ENCODE data around the gene RPL22L1.
"Not testable (repeated sequence)": the region's sequence is repeated elsewhere in the genome, so short reads cannot be mapped to it uniquely, and the experiment has no call there.

Gene RPL22L1

DNA sequence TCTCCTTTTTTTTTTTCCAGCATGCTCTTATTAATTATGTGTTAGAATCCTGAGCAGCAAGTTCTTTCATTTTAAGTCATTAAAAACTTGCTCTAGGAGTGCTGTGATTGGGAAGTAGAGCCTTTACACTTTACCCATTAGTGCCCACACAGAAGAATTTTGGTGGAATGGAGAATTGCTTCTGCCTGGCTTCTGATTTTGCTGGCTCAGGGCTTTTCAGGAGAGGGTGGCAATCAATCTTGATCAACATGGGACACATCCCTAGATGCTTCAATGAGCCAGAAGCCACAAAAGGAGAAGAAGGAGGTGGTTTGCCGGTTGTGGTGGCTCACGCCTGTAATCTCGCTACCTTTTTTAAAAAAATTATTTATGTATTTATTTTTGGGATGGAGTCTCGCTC, 39.4 kb downstream of the RPL22L1 start:
- TF ChIP-seq, protein P1, sequence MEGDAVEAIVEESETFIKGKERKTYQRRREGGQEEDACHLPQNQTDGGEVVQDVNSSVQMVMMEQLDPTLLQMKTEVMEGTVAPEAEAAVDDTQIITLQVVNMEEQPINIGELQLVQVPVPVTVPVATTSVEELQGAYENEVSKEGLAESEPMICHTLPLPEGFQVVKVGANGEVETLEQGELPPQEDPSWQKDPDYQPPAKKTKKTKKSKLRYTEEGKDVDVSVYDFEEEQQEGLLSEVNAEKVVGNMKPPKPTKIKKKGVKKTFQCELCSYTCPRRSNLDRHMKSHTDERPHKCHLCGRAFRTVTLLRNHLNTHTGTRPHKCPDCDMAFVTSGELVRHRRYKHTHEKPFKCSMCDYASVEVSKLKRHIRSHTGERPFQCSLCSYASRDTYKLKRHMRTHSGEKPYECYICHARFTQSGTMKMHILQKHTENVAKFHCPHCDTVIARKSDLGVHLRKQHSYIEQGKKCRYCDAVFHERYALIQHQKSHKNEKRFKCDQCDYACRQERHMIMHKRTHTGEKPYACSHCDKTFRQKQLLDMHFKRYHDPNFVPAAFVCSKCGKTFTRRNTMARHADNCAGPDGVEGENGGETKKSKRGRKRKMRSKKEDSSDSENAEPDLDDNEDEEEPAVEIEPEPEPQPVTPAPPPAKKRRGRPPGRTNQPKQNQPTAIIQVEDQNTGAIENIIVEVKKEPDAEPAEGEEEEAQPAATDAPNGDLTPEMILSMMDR (IDR thresholded peaks at IDR 0.05) = no peak
- Histone ChIP-seq H3K27me3 (peaks cover 0 to 5% of the 10 kb centered on the region in 2 donors), H3K4me3 (no peak overlapping the region), H3K9me3 (no peaks in the 10 kb centered on the region), H3K4me1 (no peaks in the 10 kb centered on the region), H3K36me3 (no peaks in the 10 kb centered on the region), H3K27ac (no peak overlapping the region)
- intact Hi-C loops (cut with DNase I; ENCODE audit: low total_unique reads) = no loop called here
- DNase-seq = no peak

DNA sequence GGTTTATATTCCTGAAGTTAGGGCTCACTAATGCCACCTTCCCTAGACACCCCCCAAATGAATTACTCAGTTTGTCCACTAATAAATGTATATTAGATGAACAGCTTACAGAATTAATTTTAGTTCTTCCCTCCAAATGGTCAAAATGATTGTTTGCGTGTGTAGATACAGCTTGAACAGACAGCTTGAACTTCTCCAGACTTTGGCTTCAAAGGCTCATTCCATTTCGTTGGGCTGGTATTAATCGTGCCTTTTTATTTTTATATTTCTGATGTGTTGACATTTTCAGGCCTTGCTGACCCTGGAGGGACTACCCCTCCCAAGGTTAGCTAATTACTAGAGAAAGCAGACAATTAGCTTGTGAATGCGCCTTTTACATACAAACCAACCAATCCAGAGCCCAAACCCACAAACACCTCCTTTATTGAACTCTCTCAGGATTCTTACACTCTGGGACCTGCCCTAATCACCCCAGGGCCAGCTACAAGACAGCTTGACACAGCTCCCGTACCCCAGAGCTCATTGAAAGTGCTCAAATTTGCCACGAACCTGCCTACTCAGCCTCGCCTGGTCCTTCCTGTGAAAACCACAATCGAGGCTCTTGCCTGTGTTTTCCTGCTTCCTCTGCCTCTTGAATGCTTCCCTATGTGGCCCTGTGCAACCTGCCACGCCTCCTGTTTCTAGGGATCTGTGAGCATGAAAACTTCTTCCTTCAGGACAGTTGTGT, 40.3 kb downstream of the RPL22L1 start:
- intact Hi-C loops (cut with DNase I; ENCODE audit: low total_unique reads) = no loop called here
- H3K9me3 ChIP-seq = no peaks in the 10 kb centered on the region
- H3K4me1 ChIP-seq = no peaks in the 10 kb centered on the region
- no peak for DNase-seq
- TF ChIP-seq, protein P1 (IDR thresholded peaks at IDR 0.05) = no peak
- no peaks in the 10 kb centered on the region for H3K36me3 ChIP-seq
- no peak overlapping the region for H3K27ac ChIP-seq
- peaks cover 0 to 5% of the 10 kb centered on the region in 2 donors for H3K27me3 ChIP-seq
- no peak overlapping the region for H3K4me3 ChIP-seq

DNA sequence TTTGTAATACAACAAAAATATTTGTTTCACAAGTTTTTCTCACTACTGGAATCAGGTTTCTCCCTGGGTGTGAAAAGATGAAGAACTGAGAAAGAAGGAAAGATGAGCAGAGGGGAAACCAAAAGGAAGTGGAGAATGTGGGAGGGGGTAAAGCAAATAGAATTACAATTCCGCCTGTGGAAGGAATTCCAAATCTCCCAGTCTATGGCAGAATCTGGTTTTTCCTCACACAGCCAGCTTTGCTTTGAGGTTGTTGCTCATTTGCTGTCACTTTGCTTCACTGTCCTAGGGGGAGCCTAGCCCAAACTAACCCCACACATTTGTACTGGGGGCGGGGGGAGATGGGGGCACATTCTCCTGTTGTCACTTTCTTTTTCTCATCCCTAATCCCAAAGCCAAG, 43.9 kb downstream of the RPL22L1 start:
- H3K9me3 ChIP-seq = no peaks in the 10 kb centered on the region
- H3K27ac ChIP-seq = no peak overlapping the region
- DNase-seq = no peak
- no peaks in the 10 kb centered on the region for H3K36me3 ChIP-seq
- no peak overlapping the region for H3K4me3 ChIP-seq
- H3K4me1 ChIP-seq = no peaks in the 10 kb centered on the region
- TF ChIP-seq, protein P1 (IDR thresholded peaks at IDR 0.05) = no peak
- intact Hi-C loops (cut with DNase I; ENCODE audit: low total_unique reads) = no loop called here
- H3K27me3 ChIP-seq = no peaks in the 10 kb centered on the region

DNA sequence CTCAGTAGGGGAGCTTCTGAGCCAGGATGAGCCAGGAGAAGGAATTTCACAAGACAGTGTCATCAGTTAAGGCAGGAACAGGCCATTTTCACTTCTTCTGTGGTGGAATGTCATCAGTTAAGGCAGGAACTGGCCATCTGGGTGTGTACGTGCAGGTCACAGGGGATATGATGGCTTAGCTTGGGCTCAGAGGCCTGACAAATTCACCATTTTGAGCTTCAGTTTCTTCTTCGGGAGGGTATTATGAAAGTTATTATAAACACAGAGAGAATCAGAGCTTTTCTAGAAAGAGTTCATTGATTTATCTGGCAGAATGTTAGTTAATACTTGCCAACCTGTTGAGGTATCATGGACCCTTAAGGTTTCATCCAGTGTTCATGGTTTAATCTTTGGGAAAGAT, 46.4 kb downstream of the RPL22L1 start:
- H3K4me1 ChIP-seq; H3K36me3 ChIP-seq; H3K9me3 ChIP-seq; H3K27ac ChIP-seq; H3K27me3 ChIP-seq; intact Hi-C loops (cut with DNase I; ENCODE audit: low total_unique reads); DNase-seq; H3K4me3 ChIP-seq: not testable (repeated sequence)

DNA sequence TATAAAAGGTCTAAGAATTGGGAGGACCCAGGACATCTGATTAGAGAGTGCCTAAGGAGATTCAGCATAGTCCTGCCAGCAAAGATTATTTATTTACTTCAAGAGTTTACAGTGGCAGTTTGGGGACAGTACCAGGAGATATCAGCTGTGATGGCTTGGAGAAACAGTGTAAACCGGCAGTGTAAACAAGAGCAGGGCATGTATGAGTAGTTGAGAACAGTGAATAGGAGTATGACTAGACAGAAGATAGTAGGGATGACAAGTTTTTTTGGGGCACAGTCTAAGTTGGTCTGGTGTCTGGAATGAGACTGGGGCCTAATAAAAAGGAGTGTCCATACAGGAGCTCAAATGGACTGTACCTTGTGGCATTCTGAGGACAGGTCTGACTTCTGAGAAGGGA, 51.7 kb downstream of the RPL22L1 start:
- H3K27ac ChIP-seq; DNase-seq; H3K27me3 ChIP-seq; H3K36me3 ChIP-seq; H3K9me3 ChIP-seq; intact Hi-C loops (cut with DNase I; ENCODE audit: low total_unique reads); H3K4me1 ChIP-seq; H3K4me3 ChIP-seq: not testable (repeated sequence)

DNA sequence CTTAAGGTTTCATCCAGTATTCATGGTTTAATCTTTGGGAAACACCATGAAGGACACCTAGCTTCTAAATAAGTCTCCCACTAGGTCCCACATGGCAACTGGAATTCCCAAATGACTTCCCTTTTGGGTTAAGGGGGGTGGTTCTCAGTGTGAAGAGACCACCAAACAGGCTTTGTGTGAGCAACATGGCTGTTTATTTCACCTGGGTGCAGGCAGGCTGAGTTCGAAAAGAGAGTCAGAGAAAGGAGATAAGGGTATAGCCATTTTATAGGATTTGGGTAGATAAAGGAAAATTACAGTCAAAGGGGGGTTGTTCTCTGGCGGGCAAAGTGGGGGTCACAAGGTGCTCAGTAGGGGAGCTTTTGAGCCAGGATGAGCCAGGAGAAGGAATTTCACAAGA, 52.5 kb downstream of the RPL22L1 start:
- H3K27ac ChIP-seq; H3K4me1 ChIP-seq; H3K27me3 ChIP-seq; H3K4me3 ChIP-seq; H3K36me3 ChIP-seq; DNase-seq; intact Hi-C loops (cut with DNase I; ENCODE audit: low total_unique reads); H3K9me3 ChIP-seq: not testable (repeated sequence)

DNA sequence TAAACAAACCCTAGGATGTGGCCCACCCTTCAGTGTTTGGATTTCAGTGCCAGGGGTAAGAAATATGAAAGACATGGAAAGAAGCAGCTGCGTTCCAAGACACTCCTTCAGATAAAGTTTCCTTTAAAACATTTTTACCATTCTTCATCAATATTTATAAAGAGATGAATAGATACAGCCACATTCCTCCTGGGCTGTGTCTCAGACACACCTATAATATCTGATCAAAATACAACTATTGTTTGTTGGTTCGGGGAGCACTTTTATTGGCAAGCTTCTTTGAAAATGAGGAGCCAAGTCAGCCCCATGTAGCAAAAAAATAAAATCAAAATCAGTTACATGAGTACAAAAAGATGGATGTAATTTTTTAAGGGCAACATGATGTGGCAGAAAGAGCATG, 53.2 kb downstream of the RPL22L1 start:
- Histone ChIP-seq H3K4me3 (no peak overlapping the region), H3K9me3 (no peaks in the 10 kb centered on the region), H3K36me3 (no peaks in the 10 kb centered on the region), H3K27me3 (no peaks in the 10 kb centered on the region), H3K4me1 (peaks cover 0 to 8% (median 5%) of the 10 kb centered on the region in 4 donors), H3K27ac (no peak overlapping the region)
- DNase-seq = no peak
- intact Hi-C loops (cut with DNase I; ENCODE audit: low total_unique reads) = no loop called here
- TF ChIP-seq, protein P1 (IDR thresholded peaks at IDR 0.05) = no peak

Data from tibial artery (tissue), 4 donors.